NCI-H82 treated with DMSO at 0.1 percent for 48 hours (cell line): Measurements from ENCODE around the gene CROCC2.

Experiments used
- DNase-seq: peaks from one replicate; lab custom pipeline; 2025; ENCODE audit not compliant: unreplicated experiment; lab: John Stamatoyannopoulos, UW

The CROCC2 gene

DNA sequence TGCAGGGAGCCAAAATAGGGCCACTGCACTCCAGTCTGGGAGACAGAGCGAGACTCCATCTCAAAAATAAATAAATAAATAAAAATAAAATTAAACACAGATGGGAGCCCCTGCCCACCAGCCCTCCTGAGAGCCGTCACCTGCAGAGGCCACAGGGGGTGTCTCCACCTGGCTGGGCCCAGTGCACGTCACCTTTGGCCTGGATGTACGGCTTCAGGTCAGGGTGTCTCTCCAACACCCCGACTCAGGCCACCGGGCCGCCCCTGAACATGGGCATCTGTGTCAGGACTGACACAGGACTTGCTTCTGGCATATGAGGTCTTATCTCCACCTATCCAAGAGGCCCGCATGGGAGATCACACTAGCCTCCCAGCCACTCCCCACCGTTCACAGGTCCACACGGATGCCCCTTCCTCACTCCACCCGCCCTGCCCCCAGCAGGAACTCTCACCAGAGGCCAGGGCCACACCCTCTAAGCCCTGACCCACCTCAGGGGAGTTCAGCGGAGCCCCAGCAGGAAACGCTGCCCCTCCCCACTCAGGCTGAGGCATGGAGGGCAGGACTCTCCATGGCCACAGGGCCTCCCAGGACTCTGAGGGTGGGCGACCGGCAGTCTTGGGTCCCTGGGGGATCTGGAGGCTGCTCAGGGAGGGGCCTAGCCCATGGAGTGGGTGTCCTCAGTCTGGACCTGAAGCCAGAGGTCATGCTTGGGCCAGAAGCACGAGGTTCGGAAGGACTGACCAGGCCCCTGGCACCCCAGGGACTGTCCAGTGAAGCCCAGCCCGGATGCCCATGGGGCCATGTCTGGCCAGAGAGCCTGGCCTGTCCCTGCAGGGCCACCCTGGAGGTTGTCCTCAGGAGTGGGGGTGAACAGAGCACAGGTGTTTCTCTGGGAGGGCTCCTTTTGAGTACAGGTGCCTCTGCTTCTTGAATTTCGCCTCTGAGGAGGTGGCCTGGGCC, 1.6 kb upstream of the CROCC2 start:
- DNase-seq, result no peak

DNA sequence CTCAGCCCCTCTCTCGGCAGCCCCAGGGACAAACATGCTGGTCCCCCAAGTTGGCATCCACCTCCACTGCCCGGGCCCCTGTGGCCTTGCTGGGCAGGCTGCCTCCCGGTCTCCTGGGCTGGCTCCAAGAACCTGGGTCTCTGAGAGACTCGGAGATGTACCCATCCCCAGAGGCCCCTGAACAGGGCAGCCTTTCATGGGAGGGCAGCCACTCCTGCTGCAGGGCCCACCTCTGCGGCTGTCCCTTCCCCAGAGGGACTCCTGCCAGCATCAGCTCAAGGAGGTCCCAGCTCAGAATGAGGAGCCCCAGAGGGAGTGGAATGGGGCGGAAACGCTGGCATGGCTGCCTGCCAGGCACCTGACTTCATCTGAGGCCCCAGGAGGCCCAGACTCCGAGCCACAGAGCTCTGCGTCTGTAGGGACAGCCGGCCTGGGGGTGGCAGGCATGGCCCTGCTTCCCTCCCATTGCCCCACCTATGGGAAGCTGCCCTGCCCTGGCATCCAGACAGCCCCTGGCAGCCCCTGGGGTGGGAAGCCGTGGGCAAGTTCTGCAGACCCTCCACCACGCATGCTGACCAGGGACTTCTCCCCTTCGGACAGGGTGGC, 857 bp upstream of the CROCC2 start:
- no peak for DNase-seq

DNA sequence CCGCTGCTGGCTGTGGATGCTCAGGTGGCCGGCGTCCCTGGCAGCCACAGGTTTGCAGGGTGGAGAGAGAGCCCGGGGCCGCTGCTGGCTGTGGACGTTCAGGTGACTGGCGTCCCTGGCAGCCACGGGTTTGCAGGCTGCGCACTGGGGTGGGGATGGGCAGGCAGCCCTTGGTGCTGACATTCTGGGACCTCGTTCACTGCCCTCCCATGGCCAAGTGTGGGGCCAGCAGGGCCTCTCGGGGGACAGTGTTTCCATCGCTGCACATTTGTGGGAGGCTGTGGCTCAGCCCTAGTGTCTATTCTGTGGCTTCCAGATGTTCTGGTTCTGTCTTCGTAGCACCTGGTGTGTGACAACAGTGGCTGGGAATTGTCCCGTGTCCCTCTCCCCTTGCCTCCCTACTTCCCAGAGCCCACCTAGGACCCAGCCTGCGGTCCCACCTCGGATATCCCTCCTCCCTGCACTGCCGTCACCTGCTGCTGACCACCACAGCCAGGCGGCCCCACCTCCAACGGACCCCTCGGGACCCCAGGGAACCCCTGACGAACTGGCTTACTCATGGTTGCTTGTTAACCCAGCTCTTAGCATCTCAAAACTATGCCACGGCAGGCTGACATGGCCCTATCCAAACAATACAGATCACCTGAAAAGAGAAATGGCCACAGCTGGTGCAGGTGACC, 915 bp downstream of the CROCC2 start:
- no peak for DNase-seq

DNA sequence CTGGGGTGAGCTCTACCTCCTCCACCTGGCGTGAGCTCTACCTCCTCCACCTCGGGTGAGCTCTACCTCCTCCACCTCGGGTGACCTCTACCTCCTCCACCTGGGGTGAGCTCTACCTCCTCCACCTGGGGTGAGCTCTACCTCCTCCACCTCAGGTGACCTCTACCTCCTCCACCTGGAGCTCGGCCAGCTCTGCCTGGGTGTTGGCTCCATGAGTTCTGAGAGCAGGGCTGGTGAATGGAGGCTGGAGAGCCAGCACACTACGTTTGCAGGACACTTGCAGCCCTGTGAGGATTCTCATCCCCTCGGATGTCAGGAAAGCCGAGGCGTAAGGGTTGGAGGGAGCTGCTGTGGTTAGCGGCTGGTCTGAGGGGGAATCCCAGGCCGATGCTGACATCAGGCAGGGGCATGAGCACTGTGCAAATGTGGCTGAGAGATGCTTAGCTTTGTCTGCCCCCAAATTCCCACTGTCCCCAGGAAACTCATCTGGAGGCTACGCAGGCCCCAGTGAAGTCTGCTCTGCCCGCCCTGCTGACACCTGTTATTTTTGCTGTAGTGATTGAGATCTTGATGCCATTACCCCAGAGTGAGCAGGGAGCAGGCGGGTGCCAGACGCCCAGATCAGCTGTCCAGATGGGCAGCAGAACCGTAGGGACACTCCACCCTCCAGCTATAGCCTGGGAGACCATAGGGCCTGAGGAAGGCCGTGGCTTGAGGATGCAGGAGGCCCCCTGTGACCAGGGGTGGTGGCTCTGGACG, 3.3 kb downstream of the CROCC2 start:
- DNase-seq, result no peak

DNA sequence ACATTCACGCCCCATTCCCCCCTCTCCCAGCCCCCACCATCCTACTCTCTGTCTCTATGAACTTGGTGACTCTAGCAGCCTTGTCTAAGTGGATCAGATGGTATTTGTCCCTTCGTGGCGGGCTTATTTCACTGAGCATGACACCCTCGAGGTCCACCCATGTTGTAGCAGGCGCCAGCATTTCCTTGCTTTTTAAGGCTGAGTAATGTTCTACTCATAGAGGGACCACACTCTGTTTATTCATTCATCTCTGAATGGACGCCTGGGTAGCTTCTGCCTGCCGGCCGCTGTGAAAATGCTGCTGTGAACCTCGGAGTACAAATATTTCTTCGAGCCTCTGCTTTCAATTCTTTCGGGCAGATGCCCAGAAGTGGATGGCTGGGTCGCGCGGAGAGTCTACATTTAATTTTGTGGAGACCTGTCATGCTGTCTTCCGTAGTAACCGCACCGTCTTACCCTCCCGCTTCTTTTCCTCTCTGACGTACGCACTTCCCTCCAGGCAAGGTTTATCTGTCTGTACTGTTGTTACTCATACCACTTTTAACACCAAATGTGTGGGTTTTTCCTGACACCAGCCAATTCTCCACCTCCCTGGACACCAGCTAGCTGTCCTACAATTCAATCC, 5.6 kb downstream of the CROCC2 start:
- DNase-seq, result no peak

DNA sequence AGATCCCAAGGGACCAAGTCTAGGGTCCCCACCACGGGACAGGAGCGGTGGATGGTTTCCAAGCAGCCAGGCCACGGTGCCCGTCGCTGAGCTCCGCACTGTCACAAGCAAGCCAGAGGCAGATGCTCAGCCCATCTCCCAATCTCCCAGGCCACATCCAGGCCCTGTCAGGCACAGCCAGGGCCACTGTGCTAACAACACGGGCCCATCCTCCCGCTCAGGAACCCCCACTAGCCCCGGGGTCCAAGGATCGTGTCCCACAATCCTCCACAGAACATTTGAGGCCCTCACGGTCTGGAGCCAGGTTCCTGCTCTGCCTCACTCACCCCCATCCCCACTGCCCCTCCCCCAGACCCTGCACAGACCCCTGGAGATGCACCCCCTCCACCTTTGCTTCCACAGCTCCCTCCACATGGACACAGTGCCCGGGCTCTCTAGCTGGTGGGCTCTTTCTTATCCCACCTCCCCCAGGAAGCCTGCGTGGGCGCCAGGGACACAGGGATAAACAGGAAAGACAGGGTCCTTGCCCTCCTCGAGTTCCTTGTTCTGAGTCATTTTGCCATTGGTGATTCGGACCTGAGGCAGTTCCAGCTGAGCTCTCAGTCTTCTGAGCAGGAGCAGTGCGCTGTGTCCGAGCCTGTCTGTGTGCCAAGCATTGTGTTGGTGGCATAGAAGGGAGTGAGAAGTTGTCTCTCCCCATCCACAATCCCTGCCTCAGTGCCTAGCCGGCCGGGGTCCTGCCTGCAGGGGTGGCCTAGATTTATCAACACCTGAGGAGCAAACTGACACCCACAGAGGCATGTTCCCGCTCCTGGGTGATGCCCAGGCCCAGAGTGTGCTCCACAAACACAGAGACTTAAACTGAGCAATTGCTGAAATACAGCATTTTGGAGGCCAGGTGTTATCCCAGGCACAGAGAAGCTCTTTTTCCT, 7.0 kb downstream of the CROCC2 start:
- no peak for DNase-seq

DNA sequence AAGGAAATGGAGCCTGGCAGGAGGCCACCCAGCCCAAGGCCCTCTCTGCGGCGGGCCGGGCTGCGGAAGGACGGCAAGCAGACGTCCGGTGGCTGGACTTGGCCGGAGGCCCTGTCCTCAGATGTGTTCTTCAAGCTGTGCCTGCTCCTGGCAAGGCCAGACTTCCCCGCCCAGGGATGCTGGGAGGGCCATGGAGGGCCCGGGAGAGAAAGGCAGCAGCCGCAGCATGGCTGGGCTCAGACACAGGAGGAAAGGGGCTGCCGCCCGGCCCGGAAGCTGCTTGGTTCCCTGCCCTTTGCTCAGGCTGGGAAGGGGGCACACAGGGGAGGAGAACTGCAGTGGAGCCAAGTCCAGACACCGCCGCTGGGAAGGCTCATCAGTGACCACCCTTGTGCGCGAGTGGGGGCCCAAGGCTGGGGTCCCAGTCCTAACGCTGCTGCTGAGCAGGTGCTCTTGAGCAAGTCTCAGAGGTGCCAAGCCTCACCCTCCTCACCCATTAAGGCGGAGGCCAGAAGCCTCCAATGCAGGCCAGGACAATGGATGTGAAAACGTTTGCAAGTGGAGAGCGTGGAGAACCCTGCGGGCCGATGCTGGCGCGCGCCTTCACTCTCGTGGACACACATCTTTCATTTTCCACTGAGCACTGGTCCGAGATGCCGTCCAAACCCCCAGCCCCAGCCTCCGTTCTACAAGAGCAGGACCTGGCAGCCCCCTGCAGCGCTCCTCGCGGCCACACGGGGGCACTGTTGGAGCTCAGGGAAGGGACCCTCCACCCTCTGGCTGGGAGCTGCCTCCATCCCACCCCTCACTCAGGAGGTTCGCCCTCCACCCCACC, 7.9 kb downstream of the CROCC2 start:
- no peak for DNase-seq

DNA sequence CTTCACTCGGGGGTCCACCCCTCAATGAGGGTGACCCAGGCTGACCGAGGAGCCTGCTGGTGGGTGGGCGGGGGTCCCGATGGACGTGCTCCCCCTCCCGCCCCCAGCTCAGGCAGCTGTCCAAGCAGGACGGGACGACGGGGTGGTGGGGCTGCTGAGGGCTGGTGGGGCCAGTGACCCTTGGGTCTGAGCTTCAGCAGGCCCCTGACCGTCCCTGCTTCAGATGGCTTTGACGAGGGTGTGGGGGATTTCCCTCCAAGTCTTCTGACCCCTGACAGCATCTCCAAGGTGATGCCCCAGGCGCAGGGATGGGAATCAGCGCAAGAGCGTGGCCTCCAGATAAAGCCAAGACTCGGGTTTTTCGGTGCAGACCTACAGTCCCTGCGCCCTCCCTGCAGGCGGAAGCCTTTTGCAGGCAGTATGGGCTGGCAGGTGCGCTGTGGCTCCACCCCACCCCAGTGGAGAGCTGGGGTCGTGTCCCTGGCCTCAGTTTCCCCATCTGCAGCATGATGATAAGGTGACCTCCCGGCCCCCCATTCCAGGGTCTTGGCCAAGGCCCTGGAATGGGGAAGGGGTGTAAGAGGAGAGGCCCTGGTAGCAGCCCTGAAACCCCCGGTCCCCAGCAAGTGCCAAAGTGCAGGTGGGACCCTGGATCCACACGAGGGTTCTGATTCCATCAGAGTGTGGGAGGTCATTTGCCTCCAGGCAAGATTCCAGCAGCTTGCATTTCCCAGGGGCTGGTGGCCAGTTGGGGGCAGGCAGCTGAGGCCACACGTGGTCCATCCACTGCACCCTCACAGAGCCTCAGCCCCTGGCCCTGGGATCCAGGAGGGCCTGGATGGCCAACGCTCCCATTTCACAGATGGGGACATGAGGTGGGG, 8.7 kb downstream of the CROCC2 start:
- DNase-seq, result no peak

DNA sequence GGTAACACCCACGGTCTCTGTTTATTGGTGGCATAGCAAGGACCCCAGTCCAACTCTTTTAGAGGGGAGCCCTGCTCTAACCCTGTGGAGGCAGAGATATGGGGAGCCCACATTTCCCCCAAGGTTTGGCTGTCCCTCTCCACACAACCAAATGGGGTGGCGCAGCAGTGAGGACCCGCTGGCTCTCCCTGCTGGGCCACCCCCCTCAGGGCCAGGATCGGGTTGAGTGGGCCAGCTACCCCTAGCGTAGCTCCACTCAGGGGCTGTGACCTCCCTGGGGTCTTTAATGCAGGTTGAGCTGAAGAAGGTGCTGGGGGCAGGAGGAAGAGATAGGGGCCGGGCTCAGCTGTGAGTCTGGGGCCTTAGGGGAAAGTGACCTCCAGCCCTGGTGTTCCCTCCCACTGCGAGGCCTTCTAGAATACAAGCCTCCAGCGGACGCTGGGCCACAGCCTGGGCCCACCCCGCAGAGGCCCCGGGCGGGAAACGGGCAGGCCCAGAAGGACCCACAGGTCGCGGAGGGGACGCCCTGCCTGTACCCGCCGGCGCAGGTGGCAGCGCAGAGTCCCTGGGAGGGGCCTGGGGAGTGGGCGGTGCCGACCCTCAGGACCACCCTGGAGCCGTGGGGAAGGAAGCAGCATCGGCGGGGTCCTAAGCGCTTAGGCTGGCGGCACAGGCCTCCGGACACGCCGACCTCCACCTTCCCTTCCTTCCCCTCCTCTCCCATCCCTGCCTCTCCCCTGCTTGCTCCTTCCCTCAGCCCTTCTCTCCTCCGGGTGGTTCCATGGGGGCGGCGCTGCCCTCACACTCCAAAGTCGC, 9.6 kb downstream of the CROCC2 start:
- DNase-seq, result no peak

DNA sequence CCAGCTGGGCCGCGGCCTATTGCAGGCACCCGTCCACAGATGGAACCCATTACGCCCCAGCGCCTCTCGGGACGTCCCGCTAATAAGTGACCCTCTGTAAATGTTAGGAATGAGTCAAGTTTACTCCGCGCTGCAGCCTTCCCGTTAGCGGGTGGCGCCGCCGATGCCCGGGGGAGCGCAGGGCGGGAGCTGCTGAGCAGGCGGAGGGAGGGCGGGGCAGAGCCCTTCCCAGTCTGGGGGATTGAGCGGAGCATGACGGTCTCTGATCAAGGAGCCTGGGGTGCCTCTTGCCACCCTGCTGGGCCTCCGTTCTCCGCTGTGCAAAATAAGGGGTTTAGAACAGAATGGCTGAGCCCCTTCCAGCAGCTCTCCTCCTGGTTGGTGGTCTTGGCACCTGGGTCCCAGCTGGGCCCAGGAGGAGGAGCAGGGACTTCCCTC, 10.5 kb downstream of the CROCC2 start:
- DNase-seq, result no peak

DNA sequence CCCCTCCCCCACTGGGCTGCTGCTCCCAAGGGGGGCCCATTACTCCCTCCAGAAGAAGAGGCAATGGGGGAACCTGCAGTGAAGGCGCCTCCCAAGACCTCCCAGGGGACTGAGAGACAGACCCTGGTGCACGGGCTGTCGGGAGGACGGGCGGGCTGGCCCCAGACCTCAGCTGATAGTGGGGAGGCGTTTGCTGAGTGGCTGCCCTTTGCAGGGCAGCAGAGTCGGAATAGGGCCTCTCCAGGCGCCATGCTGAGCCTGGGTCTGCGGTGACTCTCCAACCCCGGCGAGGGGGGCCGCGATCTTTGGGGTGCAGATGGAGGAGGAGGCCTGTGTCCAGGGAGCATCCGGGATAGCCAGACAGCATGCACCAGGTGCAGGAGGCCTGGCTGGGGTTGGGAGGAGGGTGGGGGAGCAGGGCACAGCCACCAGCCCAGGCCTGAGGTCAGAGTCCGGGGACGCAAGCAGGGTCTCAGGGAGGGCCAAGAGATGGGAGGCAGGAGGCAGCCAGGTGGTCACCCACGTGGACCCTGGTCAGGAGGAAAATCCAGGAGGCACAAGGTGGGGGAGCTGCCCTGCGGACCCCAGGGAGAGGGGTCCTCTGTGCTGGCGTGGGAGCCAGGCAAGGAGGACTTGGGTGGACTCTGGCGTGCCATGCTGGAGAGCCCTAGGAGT, 11.0 kb downstream of the CROCC2 start:
- DNase-seq, result no peak

DNA sequence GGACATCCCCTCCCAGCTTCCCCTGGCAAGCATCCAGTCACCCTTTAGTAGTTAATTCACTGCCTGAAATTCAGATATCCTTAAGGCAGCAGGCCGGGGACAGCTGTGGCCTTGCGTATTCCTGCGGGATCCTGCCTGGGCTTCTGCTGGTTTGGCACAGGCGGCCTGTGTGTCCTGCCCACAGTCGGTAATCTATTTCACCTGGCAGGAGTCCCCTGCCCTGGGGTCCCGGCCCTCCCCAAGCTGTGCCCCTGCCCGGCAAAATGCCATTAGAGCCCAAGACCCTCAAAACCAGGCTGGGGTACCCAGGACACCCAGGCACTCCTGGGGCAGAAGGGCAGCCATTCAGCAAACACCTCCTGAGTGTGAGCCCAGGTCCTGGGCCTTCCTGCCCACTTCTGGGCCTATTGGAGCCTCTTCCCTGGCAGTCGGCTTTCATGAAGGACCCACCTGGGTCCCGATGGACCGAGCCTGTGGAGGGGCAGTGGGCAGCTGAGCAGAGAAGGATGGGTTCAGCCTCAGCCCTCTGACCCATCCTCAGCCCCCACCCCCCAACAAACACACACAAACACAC, 11.6 kb downstream of the CROCC2 start:
- no peak for DNase-seq

DNA sequence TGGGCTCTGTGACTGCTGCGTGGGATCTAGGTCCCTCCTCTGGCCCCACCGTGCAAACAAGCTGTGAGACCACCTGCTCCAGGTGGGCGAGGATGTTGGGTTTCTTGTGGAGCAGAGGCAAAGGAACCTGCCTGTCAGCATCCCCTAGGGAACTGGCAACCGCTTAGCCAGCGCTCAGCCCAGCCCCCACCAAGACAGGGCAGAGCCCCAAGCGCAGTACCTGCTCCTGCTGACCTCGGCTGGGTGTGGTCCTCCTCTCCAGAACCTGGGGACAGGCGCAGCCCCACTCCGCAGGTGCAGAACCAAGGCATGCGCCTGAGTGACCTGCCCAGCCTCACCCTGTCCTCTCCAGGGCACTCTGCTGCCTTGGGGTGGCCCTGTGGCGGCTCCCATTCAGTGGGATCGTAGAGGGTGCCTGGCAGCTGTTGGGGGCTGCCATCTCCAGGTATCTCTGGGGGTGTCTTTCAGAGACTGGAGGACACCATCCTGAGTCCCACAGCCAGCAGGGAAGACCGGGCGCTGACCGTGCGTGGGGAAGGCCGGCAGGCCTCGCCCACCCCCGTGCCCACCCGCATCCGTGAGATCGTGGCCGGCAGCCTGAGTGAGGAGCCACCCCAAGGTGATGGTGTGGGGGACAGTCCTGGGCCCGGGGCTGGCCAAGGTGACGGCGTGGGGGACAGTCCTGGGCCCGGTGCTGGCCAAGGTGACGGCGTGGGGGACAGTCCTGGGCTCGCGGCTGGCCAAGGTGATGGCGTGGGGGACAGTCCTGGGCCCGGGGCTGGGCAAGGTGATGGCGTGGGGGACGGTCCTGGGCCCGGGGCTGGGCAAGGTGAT, 12.3 kb downstream of the CROCC2 start:
- no peak for DNase-seq

DNA sequence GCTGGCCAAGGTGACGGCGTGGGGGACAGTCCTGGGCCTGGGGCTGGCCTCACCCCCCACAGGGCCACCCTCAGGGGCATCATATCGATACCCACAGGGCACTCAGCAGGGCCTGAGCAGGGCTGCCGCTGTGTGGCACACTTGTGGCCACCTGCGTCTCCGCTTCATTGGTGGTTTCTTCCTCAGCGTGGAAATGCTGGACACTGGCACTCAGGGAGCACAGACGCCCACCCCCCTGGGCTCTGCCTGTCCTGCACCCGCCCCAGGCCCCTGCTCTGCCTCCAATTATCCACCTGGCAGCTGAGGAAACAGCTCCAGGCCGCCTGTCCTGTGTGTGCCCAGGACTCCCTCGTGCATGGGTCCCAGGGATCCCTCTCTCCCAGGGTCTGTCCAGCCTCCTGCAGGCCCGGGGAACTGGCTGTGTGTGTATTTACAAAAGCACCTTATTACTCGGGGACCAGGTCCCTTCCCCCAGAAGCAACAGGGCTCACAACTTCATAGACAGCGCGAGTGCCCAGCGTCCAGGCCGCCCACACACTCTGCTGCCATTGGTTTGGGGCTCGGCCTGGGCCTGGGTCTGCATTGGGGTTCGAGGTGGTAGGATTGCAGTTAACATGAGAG, 13.1 kb downstream of the CROCC2 start:
- DNase-seq, result no peak
